HG02870 (cell line): ENCODE data around the gene ATL2.
"Not testable (repeated sequence)": the region's sequence is repeated elsewhere in the genome, so short reads cannot be mapped to it uniquely, and the experiment has no call there.

Experiments
- ATAC-seq: cut with Tn5 transposase; IDR thresholded peaks from one replicate; pipeline ENCODE4 v1.9.1; 2021; ENCODE audit warnings: mild to moderate bottlenecking, moderate library complexity; ENCODE audit not compliant: unreplicated experiment

The ATL2 gene

GRCh38 chr2:38377050-38377828, at the start of gene ATL2:
TSS of gene ATL2 (minus strand) at chr2:38377273. CDS start at chr2:38377260, 13 bp downstream.
- peak; percentile 81 for ATAC-seq

DNA sequence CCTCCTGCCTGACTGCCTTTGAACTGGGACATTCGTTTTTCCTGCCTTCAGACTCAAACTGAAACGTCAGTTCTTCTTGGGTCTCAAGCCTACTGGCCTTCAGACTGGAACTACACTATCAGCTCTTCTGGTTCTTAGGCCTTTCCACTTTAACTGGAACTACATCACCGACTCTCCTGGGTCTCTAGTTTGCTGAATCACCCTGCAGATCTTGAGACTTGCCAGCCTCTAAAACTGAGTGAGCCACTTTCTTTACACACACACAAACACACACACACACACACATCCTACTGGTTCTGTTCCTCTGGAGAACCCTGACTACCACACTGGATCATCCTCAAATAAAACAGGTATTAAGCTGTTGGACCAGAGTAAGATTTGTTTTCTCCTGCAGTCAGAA, 46.7 kb upstream of the ATL2 start:
- ATAC-seq = no peak

- ATAC-seq = no peak
Measured at GRCh38 chr2:38421274-38422056, 44.4 kb upstream of the ATL2 start.

GRCh38 chr2:38419499-38419898, 42.4 kb upstream of the ATL2 start:
- no peak for ATAC-seq

GRCh38 chr2:38418735-38419134, 41.7 kb upstream of the ATL2 start:
- no peak for ATAC-seq

DNA sequence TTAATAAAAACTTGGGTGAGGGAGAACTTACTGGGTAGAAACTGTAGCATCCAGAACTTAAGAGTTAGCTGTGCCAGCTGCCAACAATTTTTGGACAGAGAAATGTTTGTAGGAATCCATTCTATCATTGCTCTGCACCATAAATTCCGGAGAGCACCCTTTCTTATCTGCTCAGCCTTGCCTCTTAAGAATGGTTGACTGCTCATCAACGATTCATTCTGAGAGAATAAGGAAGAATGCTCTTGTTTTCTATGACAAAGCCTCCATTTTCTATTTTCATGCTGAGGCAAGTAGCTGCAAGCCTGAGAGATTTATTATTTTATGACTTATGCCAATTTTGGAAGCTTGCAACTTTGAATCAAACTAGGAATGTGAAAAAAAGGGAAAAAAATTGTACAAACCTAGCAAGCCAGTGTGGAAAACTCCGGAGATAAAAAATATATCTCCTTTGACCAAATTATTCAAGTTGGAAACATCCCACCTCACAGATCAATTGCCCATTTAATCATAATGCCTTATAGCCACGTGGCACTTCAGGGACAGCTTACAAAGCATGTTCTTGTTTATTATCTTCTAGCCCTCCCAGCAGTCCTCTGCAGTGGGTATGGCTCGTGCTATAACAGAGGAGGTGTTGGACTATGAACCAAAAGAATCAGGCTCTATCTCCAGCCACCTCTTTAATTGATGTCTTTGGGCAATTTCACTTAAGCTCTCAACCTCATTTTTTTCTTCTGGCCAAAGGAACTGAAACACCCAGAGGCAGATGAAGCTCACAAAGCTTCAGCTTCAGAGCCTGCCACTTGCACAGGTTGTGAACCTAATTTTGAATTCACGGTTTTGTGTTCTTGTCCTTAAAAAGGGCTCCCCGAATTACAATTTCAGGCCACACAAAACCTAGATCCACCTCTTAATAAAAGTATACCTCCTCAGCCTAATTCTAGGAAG, 40.9 kb upstream of the ATL2 start:
- ATAC-seq = no peak

DNA sequence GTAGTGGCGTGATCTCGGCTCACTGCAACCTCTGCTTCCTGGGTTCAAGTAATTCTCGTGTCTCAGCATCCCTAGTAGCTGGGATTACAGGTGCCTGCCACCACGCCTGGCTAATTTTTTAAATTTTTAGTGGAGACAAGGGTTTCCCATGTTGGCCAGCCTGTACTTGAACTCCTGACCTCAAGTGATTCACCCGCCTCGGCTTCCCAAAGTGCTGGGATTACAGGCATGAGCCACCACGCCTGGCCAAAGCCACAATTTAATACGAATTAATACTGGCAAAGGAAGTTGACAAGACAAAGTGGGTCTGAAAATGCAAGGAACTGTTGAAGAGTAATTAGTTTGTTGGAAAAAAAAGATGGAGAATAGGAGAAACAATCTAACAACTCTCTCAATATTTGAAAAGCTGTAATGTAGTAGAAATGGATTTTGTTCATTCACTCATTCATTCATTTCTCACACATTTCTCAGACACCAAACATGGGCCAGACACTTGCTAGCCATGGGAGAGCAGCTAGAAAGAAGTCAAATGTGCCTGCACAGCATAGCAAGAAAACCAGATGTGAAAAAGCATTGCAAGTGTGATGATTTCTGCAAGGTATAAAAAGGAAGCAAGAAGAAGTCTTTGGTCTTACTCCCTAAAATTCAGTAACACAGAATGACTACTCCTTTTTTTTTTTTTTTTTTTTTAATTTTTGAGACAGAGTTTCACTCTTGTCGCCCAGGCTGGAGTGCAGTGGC, 39.4 kb upstream of the ATL2 start:
- ATAC-seq = no peak

DNA sequence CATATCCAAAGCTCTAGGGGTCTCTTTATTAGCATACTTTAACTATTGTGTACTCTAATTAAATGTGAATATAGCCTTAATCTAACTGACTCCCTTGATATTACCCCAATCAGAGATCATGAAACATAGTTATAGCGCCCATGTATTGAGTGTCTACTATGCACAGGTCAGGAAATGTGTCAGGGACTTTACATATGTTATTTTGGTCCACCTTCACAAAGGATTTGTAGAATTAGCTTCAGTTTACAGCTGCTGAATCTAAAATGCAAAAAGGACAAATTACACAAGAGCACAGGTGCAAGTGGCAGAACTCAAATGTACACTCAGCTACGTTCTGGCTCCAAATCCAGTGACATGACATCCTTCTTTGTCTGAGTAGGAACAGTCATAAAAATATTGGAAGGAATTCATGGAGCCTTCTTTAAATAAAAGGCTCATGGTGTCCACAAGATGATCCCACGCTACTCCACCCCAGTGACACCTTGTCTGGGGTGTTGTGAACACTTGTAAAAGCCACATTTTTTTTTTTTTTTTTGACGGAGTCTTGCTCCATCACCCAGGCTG, 38.7 kb upstream of the ATL2 start:
- ATAC-seq = no peak

DNA sequence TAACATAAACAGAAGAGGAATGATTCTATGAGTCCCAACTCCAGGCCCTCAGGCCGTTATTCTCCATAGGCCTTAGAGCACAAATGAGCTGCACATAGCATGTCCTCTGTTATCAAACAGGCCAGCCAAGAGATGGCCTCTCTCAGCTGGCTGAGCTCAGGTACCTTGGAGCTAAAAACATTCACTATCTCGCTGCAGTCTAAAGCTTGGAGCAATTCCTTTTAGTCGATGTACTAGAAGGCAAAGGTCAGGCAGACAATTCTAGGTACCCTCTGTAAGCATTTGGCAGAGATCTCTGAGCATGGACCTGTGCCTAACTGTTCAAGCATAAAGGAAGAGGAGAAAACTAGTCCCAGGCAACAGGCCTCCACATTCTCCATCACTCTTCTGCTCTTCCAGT, 38.0 kb upstream of the ATL2 start:
- no peak for ATAC-seq

DNA sequence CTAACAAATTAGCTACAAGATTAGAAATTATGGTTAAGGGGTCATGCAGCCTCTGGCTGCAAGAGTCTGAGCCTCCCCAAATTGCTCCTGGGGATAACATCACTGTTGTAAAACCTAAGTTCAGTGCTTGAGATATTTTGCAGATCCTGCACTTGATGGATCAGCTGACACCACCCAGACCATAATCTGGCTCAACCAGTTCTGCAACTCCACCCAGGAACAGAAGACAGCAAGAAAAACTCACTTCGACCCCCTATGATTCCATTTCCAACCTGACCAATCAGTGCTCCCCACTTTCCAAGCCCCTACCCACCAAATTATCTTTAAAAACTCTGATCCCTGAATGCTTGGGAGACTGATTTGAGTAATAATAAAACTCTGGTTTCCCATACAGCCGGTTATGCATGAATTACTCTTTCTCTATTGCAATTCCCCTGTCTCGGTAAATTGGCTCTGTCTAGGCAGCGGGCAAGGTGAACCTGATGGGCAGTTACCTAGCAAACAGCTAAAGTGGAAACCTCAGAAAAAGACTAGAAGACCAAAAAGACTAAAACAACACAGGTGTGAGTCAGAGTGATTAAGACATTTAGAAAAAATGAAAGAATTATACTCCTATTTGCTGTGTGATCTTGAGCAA, 35.3 kb upstream of the ATL2 start:
- not testable (repeated sequence) for ATAC-seq

DNA sequence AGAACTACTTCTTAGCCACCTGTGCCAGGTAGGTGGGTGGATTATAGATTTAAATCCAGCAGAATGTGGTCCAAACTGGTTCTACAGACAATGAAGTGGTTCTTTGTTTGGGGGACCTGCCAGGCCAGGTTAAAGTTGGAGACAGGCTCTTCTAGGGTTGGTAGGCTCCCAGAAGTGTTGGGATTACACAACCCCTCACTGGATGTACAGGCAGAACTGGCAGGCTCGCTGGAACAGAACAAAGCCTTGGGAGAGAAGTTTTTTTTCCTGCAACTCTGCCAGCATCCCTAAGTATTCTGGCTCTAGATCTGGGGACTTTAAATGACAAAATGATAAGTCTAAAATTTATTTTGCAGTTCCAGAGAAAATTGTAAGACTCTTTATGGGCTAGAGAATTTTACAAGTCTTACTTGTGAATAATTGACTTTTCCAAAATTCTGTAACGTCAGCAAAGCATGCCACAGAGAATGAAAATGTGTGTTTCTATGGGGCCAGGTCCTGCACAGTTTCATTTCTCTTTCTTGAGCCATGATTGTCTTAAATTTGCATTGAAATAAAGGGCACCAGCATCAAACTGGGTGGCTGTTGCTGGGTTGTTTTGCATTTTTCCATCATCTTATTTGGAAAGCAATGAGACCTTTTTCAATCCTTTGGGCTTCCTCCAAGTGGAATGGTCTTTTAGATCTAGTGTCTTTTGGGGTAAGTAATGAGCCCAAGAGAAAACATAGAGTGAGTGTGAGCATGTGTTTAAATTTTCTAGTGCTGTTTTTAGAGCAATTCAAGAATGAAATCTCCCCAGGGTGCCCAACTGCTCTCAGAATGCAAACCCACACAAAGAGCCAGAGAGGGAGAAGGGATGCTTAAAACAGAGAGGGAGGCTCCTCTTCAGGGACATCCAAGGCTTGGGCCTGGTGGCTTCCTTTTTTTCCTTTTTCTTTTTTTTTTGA, 32.4 kb upstream of the ATL2 start:
- ATAC-seq = peak; percentile 60

- no peak for ATAC-seq
Measured at GRCh38 chr2:38407111-38407682, 30.1 kb upstream of the ATL2 start.

DNA sequence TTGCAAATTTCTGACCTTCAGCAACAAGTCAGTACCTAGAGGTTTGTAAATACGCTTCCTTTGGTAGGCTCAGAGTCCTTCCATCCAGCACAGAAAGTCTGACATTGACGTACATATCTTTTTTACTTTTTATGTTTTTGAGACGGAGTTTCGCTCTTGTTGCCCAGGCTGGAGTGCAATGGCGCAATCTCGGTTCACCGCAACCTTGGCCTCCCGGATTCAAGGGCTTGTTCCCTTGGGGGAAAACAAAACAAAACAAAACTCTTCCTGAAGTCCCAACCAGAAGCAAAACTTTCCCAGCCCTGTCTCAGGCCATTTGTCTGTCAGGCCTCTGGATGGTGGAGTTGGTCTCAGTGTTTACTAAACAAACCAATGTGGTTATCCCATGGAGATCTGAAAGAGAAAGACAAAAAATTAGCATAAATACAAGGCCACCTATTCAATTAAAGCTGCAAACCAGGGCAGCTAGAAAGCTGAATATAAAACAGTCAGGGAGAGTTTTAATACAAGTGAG, 29.6 kb upstream of the ATL2 start:
- ATAC-seq = no peak

- no peak for ATAC-seq
Measured at GRCh38 chr2:38405917-38406596, 29.0 kb upstream of the ATL2 start.

DNA sequence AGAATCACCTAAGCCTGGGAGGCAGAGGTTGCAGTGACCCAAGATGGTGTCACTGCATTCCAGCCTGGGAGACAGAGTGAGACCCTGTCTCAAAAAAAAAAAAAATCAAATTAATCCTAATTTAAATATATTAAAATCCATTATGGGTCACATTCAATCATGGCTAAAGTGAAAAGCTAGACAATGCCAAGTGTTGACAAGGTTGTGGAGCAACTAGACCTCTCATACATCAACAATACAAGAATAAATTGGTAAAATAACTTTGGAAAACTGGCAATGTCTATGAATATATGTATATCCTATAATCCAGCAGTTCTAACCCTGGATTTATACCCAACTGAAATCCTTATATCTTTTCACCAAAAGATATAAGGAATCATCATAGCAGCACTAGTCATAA, 23.4 kb upstream of the ATL2 start:
- no peak for ATAC-seq

DNA sequence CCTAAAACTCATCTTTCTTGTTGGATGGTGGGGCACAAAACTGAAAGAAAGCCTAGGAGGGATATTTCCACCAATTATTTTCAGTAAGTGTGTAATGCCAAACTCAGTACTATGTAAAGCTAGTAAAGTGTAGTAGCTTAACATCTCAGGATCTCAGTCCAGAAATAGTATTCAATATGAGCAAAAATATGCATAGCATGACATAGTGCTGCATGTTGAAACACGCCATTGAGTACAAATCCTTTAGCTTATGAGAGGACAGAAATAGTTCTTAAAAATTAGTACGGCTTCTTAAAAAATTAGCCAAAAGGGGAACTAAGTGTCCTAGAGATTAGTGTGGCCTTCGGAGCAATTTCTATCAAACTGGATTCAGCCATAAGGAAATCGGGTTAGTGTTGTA, 21.7 kb upstream of the ATL2 start:
- ATAC-seq = no peak

GRCh38 chr2:38394903-38395341, 17.8 kb upstream of the ATL2 start:
- no peak for ATAC-seq
